IPS-NIHi11 (cell line): Measurements from ENCODE around the gene KLHL20.
"Not testable (repeated sequence)": the region's sequence is repeated elsewhere in the genome, so short reads cannot be mapped to it uniquely, and the experiment has no call there.

ENCODE experiments used
- DNase-seq: peaks from one replicate; pipeline ENCODE4 v3.0.0; 2012; ENCODE audit warnings: mixed read lengths, low spot score

The KLHL20 gene

GRCh38 chr1:173714759-173715537 lies at the start of gene KLHL20:
Gene KLHL20 (plus strand): TSS chr1:173714981. CDS start chr1:173716044, 1,063 bp downstream.
- peak; percentile 87 for DNase-seq

- DNase-seq: no peak
Observed at GRCh38 chr1:173666646-173667045, 48.1 kb upstream of the KLHL20 start.

- peak; percentile 79 for DNase-seq
Observed at GRCh38 chr1:173669491-173669941, 45.3 kb upstream of the KLHL20 start, which contains the start of gene ANKRD45. Gene ANKRD45 (minus strand): TSS chr1:173669851. CDS start chr1:173659418, 10,433 bp downstream.

GRCh38 chr1:173674496-173674895 lies 40.3 kb upstream of the KLHL20 start:
- not testable (repeated sequence) for DNase-seq

- DNase-seq: not testable (repeated sequence)
Observed at GRCh38 chr1:173680152-173680551, 34.6 kb upstream of the KLHL20 start.

GRCh38 chr1:173682184-173682583 lies 32.6 kb upstream of the KLHL20 start:
- DNase-seq: no peak

- not testable (repeated sequence) for DNase-seq
Observed at GRCh38 chr1:173683838-173684237, 30.9 kb upstream of the KLHL20 start.

- not testable (repeated sequence) for DNase-seq
Observed at GRCh38 chr1:173685121-173685520, 29.7 kb upstream of the KLHL20 start.

GRCh38 chr1:173688300-173688699 lies 26.5 kb upstream of the KLHL20 start:
- DNase-seq: no peak

GRCh38 chr1:173693238-173693637 lies 21.5 kb upstream of the KLHL20 start:
- DNase-seq: no peak

GRCh38 chr1:173701299-173701698 lies 13.5 kb upstream of the KLHL20 start:
- not testable (repeated sequence) for DNase-seq

GRCh38 chr1:173702736-173703135 lies 12.0 kb upstream of the KLHL20 start:
- DNase-seq: no peak

GRCh38 chr1:173705117-173705516 lies 9.7 kb upstream of the KLHL20 start:
- DNase-seq: no peak

GRCh38 chr1:173708787-173709186 lies 6.0 kb upstream of the KLHL20 start:
- DNase-seq: no peak

- DNase-seq: no peak
Observed at GRCh38 chr1:173714441-173714758, 381 bp upstream of the KLHL20 start.

- DNase-seq: no peak
Observed at GRCh38 chr1:173715538-173715844, 710 bp downstream of the KLHL20 start.

GRCh38 chr1:173717238-173717637 lies 2.5 kb downstream of the KLHL20 start:
- DNase-seq: no peak

GRCh38 chr1:173731331-173731730 lies 16.6 kb downstream of the KLHL20 start:
- not testable (repeated sequence) for DNase-seq

- DNase-seq: no peak
Observed at GRCh38 chr1:173733912-173734311, 19.1 kb downstream of the KLHL20 start.

- not testable (repeated sequence) for DNase-seq
Observed at GRCh38 chr1:173736104-173736503, 21.3 kb downstream of the KLHL20 start.

- no peak for DNase-seq
Observed at GRCh38 chr1:173742203-173742886, 27.6 kb downstream of the KLHL20 start.

GRCh38 chr1:173744651-173745050 lies 29.9 kb downstream of the KLHL20 start:
- no peak for DNase-seq

GRCh38 chr1:173749137-173749536 lies 34.4 kb downstream of the KLHL20 start:
- no peak for DNase-seq
